ENCODE measurements around the gene DYSF.

The DYSF gene

GRCh38 chr2:71612581-71613402 is 159.4 kb downstream of the DYSF start:
- Histone ChIP-seq H3K9ac (ENCODE audit: low read depth, low read length, poor library complexity) (no peak overlapping the region), H3K18ac (ENCODE audit: low read length) (no peak overlapping the region)
- DNase-seq (ENCODE audit: low spot score) = no peak

GRCh38 chr2:71613403-71613952 is 160.1 kb downstream of the DYSF start:
- Histone ChIP-seq H3K14ac (ENCODE audit: low read length) (no peak overlapping the region), H2BK12ac (ENCODE audit: low read length) (no peak overlapping the region)
- DNase-seq (ENCODE audit: low spot score) = no peak

More at GRCh38 chr2:71612581-71613402, 159.4 kb downstream of the DYSF start:
- Histone ChIP-seq H2BK120ac (ENCODE audit: low read depth, low read length) (no peak overlapping the region), H3K4me2 (ENCODE audit: insufficient read depth, low read length, poor library complexity, severe bottlenecking) (no peak overlapping the region), H3K36me3 (replicated peaks in 1 of 2; ENCODE audit: control insufficient read depth in 2 of 2, insufficient read depth in 2 of 2, low read length in 2 of 2) (no peaks in the 10 kb centered on the region), H2AFZ (ENCODE audit: low read length) (no peak overlapping the region), H2BK15ac (ENCODE audit: low read length) (no peak overlapping the region), H2BK5ac (ENCODE audit: low read length) (no peak overlapping the region), H4K8ac (ENCODE audit: low read depth, low read length) (no peak overlapping the region), H3K9me3 (replicated peaks in 1 of 2; ENCODE audit: control insufficient read depth in 2 of 2, insufficient read depth in 1 of 2, low read depth in 1 of 2, low read length in 2 of 2) (no peaks in the 10 kb centered on the region), H3K4ac (ENCODE audit: low read length) (no peak overlapping the region), H3K23ac (ENCODE audit: low read depth, low read length, poor library complexity) (no peak overlapping the region), H3K79me1 (ENCODE audit: low read depth, low read length) (no peaks in the 10 kb centered on the region), H3K4me3 (ENCODE audit: low read length in 2 of 2) (no peak overlapping the region), H2AK5ac (ENCODE audit: low read depth, low read length) (no peak overlapping the region), H3K27me3 (ENCODE audit: control insufficient read depth in 3 of 3, insufficient read depth in 3 of 3, low read depth in 1 of 3, low read length in 3 of 3) (peaks cover 0 to 6% (median 0%) of the 10 kb centered on the region in 3 experiments), H2BK12ac (ENCODE audit: low read length) (no peak overlapping the region), H3K4me1 (ENCODE audit: control insufficient read depth in 2 of 2, insufficient read depth in 1 of 2, low read depth in 1 of 2, low read length in 2 of 2) (no peaks in the 10 kb centered on the region), H3K14ac (ENCODE audit: low read length) (no peak overlapping the region), H4K91ac (ENCODE audit: low read depth, low read length, poor library complexity) (no peak overlapping the region), H3K27ac (replicated peaks; ENCODE audit: low read length) (no peak overlapping the region)
- whole genome bisulfite sequencing, 2 donors (ENCODE audit: extremely low coverage in 2 of 2, insufficient read length in 2 of 2, insufficient replicate concordance in 1 of 2) = no CpG with 5 or more reads among the region's 17 CpGs

GRCh38 chr2:71613953-71614925 is 160.9 kb downstream of the DYSF start:
- H3K27me3 ChIP-seq (ENCODE audit: control insufficient read depth in 3 of 3, insufficient read depth in 3 of 3, low read depth in 1 of 3, low read length in 3 of 3) = peaks cover 0 to 6% (median 0%) of the 10 kb centered on the region in 3 experiments
- no peak overlapping the region for H2BK5ac ChIP-seq (ENCODE audit: low read length)
- H3K23ac ChIP-seq (ENCODE audit: low read depth, low read length, poor library complexity) = no peak overlapping the region
- no peak overlapping the region for H4K91ac ChIP-seq (ENCODE audit: low read depth, low read length, poor library complexity)
- no peak overlapping the region for H4K8ac ChIP-seq (ENCODE audit: low read depth, low read length)
- H3K14ac ChIP-seq (ENCODE audit: low read length) = no peak overlapping the region
- no peak overlapping the region for H2BK12ac ChIP-seq (ENCODE audit: low read length)
- H2BK15ac ChIP-seq (ENCODE audit: low read length) = no peak overlapping the region
- H3K36me3 ChIP-seq (replicated peaks in 1 of 2; ENCODE audit: control insufficient read depth in 2 of 2, insufficient read depth in 2 of 2, low read length in 2 of 2) = no peaks in the 10 kb centered on the region
- H3K9me3 ChIP-seq (replicated peaks in 1 of 2; ENCODE audit: control insufficient read depth in 2 of 2, insufficient read depth in 1 of 2, low read depth in 1 of 2, low read length in 2 of 2) = peaks cover 0 to 3% of the 10 kb centered on the region in 2 donors
- peak overlapping the region; percentile 12 for H3K18ac ChIP-seq (ENCODE audit: low read length)
- H3K9ac ChIP-seq (ENCODE audit: low read depth, low read length, poor library complexity) = no peak overlapping the region
- H3K4ac ChIP-seq (ENCODE audit: low read length) = no peak overlapping the region
- no peak overlapping the region for H3K4me3 ChIP-seq (ENCODE audit: low read length in 2 of 2)
- no peak for DNase-seq (ENCODE audit: low spot score)
- H2BK120ac ChIP-seq (ENCODE audit: low read depth, low read length) = no peak overlapping the region
- H3K27ac ChIP-seq (replicated peaks; ENCODE audit: low read length) = no peak overlapping the region
- H2AK5ac ChIP-seq (ENCODE audit: low read depth, low read length) = no peak overlapping the region
- peaks cover 0 to 1% of the 10 kb centered on the region in 2 donors for H3K4me1 ChIP-seq (ENCODE audit: control insufficient read depth in 2 of 2, insufficient read depth in 1 of 2, low read depth in 1 of 2, low read length in 2 of 2)
- H3K4me2 ChIP-seq (ENCODE audit: insufficient read depth, low read length, poor library complexity, severe bottlenecking) = no peak overlapping the region
- no CpG with 5 or more reads among the region's 8 CpGs for WGBS, 2 donors (ENCODE audit: extremely low coverage in 2 of 2, insufficient read length in 2 of 2, insufficient replicate concordance in 1 of 2)
- H3K79me1 ChIP-seq (ENCODE audit: low read depth, low read length) = peaks cover 1% of the 10 kb centered on the region
- no peak overlapping the region for H2AFZ ChIP-seq (ENCODE audit: low read length)

More at GRCh38 chr2:71613403-71613952, 160.1 kb downstream of the DYSF start:
- H3K4me3 ChIP-seq (ENCODE audit: low read length in 2 of 2) = no peak overlapping the region
- no peak overlapping the region for H4K8ac ChIP-seq (ENCODE audit: low read depth, low read length)
- H3K18ac ChIP-seq (ENCODE audit: low read length) = no peak overlapping the region
- H3K36me3 ChIP-seq (replicated peaks in 1 of 2; ENCODE audit: control insufficient read depth in 2 of 2, insufficient read depth in 2 of 2, low read length in 2 of 2) = no peaks in the 10 kb centered on the region
- H3K23ac ChIP-seq (ENCODE audit: low read depth, low read length, poor library complexity) = no peak overlapping the region
- peaks cover 0 to 6% (median 0%) of the 10 kb centered on the region in 3 experiments for H3K27me3 ChIP-seq (ENCODE audit: control insufficient read depth in 3 of 3, insufficient read depth in 3 of 3, low read depth in 1 of 3, low read length in 3 of 3)
- no peak overlapping the region for H2AK5ac ChIP-seq (ENCODE audit: low read depth, low read length)
- no peak overlapping the region for H3K4ac ChIP-seq (ENCODE audit: low read length)
- H2BK15ac ChIP-seq (ENCODE audit: low read length) = no peak overlapping the region
- H2BK120ac ChIP-seq (ENCODE audit: low read depth, low read length) = no peak overlapping the region
- WGBS, 2 donors (ENCODE audit: extremely low coverage in 2 of 2, insufficient read length in 2 of 2, insufficient replicate concordance in 1 of 2) = no CpG with 5 or more reads among the region's 3 CpGs
- H3K9me3 ChIP-seq (replicated peaks in 1 of 2; ENCODE audit: control insufficient read depth in 2 of 2, insufficient read depth in 1 of 2, low read depth in 1 of 2, low read length in 2 of 2) = peaks cover 0 to 2% of the 10 kb centered on the region in 2 donors
- H3K79me1 ChIP-seq (ENCODE audit: low read depth, low read length) = peaks cover 1% of the 10 kb centered on the region
- peaks cover 0 to 1% of the 10 kb centered on the region in 2 donors for H3K4me1 ChIP-seq (ENCODE audit: control insufficient read depth in 2 of 2, insufficient read depth in 1 of 2, low read depth in 1 of 2, low read length in 2 of 2)
- H3K27ac ChIP-seq (replicated peaks; ENCODE audit: low read length) = no peak overlapping the region
- H4K91ac ChIP-seq (ENCODE audit: low read depth, low read length, poor library complexity) = no peak overlapping the region
- H3K4me2 ChIP-seq (ENCODE audit: insufficient read depth, low read length, poor library complexity, severe bottlenecking) = no peak overlapping the region
- no peak overlapping the region for H2BK5ac ChIP-seq (ENCODE audit: low read length)
- H3K9ac ChIP-seq (ENCODE audit: low read depth, low read length, poor library complexity) = no peak overlapping the region
- H2AFZ ChIP-seq (ENCODE audit: low read length) = no peak overlapping the region
